SHP77 (cell line): ENCODE data around the gene SERPINB1.
"Not testable (repeated sequence)": the region's sequence is repeated elsewhere in the genome, so short reads cannot be mapped to it uniquely, and the experiment has no call there.

Experiments
- DNase-seq, 2 experiments: peaks; one replicate each; lab custom pipeline; 2025; lab: John Stamatoyannopoulos, UW

The SERPINB1 gene

DNA sequence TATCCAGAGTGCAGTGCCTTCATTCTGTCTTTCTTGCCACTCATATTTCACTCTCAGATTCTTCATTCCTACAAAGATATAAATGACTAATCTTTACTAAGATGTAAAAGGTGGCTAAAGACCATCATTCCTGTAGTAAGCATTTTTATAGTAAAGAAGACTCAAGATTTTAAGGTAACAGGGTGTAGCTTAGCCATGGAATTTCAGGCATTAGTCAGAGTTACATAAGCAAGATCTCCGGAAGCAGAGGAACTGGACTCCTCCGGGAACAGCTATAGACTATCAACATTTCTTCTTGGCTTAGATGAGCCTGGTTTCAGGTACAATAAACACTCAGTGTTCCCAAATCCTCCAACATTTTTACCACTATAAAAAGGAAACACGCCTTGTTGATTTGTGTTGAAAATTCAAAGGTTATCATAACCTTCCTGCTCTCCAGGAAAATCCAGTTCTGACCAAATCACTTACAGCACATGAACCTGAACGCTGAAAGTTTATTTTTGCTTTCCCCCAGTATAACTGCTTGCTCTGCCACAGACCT lies 23.7 kb downstream of the SERPINB1 start:
- DNase-seq, result no peak

DNA sequence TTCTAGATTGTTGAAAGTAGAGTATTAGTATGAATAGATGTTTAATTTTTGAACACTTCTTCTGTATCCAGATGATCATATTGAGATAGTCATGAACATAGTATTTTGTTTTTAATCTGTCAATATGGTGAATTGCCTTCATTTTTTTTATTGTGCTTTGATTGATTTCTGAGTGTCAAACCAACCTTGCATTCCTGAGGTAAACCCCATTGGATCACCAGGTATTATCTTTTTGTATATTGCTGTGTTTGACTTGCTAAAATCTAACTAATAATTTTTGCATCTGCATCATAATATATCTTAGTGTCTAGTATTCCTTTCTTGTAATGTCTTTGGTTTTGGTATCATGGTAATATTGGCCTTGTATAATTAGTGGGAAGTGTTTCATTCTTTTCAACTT lies 25.5 kb downstream of the SERPINB1 start:
- DNase-seq, result no peak

- no peak for DNase-seq
These were observed 29.0 kb downstream of the SERPINB1 start for GRCh38 chr6:2812695-2813094.

DNA sequence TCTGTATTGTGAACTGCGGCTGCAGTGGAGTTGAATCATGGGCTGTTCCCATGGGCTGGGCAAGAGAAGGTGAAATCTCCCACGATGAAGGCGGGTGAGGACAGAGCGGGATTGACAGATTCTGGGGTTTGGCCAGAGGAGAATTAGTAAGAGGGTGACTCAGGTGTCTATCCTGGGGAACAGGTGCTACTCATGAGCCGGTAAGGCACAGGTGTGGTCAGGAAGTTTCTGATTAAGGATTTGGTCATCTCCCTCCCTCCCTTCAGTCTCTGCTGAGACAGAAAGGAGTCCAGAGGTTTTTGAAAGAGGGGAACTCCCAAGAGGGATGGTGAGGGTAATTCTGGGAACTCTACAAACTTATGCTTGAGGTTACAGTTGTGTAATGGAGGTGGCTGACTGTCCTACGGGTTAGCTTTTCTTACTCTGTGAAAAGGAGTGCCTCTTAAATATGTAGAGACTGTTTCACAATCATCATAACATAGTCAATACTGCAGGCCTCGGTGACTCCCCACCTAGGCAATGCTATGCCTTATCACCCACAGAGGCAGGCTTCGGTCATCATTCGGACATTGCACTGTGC lies 31.5 kb downstream of the SERPINB1 start:
- DNase-seq, result no peak

- DNase-seq, result no peak
These were observed 32.6 kb downstream of the SERPINB1 start for GRCh38 chr6:2809015-2809414.

- DNase-seq, result no peak
These were observed 34.1 kb downstream of the SERPINB1 start for GRCh38 chr6:2807342-2808090.

DNA sequence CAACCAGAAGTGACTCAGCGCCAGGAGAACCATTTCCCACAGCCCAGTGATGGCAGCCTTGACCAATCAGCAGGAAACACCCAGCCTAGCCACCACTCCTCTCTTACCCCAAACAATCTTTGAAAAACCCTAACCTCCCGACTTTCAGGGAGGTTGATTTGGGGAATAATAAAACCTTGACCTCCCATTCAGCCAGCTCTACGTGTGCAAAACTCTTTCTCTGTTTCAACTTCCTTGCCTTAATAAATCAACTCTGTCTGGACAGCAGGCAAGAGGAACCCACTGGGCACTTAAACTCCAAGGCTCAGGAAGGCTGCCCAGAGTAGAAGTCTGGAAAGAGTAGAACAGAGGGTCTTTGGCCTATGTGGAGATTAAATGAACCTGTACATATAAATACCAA lies 35.0 kb downstream of the SERPINB1 start:
- no peak for DNase-seq

DNA sequence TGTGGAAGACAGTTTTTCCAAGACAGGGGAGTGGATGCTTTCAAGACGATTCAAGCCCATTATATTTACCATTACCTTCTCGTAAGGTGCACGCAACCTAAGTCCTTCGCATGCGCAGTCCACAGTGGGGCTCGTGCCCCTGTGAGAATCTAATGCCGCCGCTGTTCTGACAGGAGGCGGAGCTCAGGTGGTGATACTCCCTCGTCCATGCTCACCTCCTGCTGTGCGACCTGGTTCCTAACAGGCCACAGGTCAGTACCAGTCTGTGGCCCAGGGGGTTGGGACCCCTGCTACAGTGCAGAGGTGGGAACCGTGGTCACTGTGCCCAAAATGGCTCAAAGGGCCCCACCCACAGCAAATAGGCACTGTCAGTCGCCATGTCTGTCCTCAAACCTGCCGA lies 36.6 kb downstream of the SERPINB1 start:
- DNase-seq, result no peak

DNA sequence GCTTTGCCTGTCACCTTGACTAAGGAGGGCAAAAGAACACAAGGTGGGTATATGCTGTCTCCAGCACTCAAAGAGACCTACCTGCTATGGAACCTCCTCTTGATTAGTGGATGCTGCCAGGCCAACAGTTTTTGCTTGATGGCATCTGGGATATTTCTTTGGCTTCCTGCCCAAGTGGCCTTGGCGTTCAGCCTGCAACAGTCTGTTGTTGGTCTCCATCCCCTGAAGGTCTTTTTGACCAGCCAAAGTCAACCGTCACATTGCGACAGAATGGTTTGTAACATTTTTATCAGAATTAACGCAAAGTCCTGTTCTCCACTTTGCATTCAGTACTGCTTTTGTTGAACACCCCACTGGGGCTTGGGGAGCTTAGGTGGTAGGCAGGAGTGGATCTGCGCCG lies 37.1 kb downstream of the SERPINB1 start:
- no peak for DNase-seq

DNA sequence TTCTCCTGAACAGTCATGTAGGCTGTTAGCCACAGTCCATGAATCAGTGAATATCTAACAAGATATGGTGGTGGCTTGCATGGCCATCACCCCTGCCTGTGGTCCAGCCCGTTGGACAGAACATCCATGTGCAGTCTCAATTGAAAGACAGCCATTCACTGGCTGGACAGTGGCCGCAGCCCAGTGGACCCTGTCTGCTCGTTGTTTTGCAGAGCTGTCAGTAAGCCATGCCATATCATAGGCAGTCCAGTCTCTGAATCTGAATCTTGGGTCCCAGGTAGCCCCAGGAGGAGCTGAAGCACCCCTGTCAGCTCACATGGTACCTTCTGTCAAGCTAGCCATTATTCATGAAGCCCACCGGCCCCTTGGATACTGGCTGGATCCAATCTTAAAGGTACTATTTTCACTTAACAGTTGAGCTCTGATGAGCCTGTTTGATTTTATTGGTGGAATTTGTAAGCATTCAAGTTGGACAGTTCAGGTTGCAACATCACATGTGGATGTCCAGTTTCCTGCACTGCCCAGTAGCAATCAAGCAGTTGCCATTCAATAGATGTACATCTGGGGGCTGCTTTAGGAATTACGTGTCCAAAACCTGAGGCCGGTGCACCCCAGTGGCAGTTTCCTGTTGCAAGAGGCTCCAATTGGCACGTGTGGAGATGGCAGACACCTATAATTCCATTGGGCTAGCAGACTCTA lies 37.8 kb downstream of the SERPINB1 start:
- DNase-seq, result no peak

GRCh38 chr6:2802521-2803060 lies 39.1 kb downstream of the SERPINB1 start:
- no peak for DNase-seq

- not testable (repeated sequence) for DNase-seq
These were observed 40.0 kb downstream of the SERPINB1 start for GRCh38 chr6:2801687-2802086.

- no peak for DNase-seq
These were observed 40.9 kb downstream of the SERPINB1 start for GRCh38 chr6:2800552-2801316.

GRCh38 chr6:2799936-2800527 lies 41.6 kb downstream of the SERPINB1 start:
- DNase-seq, result no peak

DNA sequence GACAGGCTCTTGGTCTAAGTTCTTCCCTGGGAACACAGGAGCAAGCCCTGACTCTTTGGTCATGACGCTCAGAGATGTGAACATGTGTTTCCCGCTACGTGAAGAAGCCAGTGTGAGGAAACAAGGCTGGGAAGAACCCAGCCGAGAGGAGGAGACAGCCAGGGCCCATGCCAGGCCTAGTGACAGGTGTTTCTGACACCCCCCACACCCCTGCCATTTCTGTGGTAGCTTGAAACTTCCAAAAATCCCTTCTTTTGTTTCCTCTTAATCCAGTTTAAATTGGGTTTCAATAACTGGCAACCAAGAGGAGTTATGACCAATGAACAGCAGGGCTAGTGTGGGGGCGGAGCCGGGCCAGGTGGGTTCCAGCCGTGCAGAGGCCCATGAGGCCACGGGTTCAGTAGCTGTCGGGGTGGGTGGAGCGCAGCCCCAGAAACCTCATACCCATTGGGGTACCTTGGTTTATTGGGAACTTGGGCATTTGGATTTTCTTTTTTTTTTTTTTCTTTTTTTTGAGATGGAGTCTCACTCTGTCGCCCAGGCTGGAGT lies 43.0 kb downstream of the SERPINB1 start:
- no peak for DNase-seq

DNA sequence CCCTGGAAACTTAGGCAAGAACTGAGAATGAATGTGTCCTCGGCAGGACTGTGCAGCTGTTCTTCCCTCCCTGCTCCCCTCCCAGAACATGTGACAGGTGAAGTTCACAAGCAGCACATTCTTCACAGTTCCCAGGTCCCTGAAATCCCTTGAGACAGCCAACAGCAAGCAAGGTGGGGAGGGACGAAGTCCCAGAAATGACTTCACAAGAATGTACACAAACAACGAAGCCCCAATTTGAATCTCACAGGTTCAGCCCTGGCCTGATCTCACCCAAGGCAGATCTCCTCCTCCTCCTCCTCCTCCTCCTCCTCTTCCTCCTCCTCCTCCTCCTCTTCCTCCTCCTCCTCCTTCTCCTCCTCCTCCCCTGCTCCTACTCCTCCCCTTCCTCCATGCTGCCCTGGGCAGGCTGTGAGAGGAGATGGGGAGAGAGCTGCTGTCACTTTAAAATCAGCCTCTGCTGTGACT lies 44.1 kb downstream of the SERPINB1 start:
- DNase-seq, result no peak

DNA sequence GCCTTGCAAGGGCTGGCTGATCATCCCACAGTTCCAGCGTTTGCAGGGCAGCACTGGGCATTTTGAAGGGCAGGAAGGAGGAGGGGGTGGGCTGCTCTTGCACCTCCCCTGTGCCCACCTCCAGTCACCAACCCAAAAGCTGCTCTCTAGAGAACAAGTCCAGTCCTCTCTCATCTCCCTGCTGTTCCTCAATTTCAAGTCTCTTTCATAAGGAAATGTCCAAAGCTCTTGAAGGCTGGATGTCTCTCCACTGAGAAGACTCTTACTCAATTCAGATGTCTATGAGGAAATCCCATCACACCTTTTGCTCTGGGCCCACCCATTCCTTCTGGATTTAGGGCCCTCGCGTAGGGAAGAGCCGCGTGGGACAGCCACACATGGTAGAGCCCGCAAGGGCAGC lies 44.8 kb downstream of the SERPINB1 start:
- no peak for DNase-seq

DNA sequence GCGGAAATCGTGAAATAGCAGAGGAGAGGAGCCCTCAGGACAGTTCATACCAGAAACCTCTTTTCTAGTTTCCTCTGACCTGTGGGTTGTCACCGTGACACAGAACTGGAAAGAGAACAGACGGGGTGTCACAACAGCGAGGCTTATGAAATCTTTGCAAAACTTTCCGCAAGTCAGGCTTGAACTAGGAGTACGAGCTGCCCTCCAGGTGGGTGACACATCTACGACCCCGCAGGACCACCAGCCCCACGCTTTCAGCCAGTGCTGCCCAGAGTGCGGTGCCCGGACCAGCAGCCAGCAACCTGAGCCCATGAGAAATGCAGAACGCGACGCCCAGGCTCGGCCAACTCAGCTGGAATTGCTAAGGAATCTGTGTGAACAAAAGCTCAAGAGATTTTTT lies 45.7 kb downstream of the SERPINB1 start:
- DNase-seq, result no peak

DNA sequence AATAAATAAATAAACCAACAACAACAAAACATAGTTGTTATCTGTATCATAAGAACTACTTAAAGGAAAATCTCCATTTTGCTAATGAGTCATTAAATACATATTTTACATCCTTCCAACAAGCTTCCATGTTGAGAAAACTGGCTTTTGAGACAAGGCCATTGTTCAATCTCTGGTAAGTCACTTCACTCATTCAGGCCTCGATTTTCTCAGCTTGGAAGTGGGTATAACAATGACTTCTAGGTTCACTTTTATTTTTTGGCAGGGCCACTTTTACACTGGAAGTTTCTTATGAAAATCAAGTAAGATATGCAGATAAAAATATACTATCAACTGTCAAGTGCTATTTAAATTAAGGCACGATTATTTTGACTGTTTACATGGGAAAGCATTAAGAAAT lies 46.5 kb downstream of the SERPINB1 start:
- DNase-seq, result no peak

- DNase-seq, result no peak
These were observed 47.4 kb downstream of the SERPINB1 start for GRCh38 chr6:2794171-2794730.
